Measurements from ENCODE around the gene FBXW4.

DNA sequence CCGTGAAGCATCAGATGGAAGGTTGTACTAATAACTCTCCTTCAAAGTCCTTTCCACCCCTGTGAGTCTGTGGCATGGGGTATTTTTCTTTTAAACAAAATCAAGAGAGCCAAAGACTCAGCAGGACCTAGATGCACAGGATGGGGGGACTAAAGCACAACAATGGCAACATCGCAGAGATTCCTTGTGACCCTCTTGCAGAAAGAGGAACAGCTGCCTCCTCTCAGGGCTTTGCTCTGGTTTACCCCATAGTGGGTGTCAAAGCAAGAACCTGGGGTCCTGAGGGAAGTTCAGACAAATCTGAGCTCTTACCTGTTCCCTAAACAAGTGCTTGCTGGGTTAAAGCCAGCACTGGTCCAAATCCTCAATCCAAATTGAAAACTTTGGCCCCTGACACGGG is 41.7 kb upstream of the FBXW4 start:
- TF ChIP-seq, protein P1, sequence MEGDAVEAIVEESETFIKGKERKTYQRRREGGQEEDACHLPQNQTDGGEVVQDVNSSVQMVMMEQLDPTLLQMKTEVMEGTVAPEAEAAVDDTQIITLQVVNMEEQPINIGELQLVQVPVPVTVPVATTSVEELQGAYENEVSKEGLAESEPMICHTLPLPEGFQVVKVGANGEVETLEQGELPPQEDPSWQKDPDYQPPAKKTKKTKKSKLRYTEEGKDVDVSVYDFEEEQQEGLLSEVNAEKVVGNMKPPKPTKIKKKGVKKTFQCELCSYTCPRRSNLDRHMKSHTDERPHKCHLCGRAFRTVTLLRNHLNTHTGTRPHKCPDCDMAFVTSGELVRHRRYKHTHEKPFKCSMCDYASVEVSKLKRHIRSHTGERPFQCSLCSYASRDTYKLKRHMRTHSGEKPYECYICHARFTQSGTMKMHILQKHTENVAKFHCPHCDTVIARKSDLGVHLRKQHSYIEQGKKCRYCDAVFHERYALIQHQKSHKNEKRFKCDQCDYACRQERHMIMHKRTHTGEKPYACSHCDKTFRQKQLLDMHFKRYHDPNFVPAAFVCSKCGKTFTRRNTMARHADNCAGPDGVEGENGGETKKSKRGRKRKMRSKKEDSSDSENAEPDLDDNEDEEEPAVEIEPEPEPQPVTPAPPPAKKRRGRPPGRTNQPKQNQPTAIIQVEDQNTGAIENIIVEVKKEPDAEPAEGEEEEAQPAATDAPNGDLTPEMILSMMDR (optimal IDR thresholded peaks at IDR 0.05 in 1 of 3, IDR thresholded peaks at IDR 0.05 in 1 of 3, conservative IDR thresholded peaks at IDR 0.05 in 1 of 3; ENCODE audit: extremely low read depth in 1 of 3, insufficient read depth in 2 of 3, low read length in 3 of 3) = no peak
- TF ChIP-seq EZH2 (IDR thresholded peaks at IDR 0.05; ENCODE audit: low read length) = no peak
